Measurements from ENCODE around the gene UBXN2A. TPM values are rescaled to one million over a fixed set of nuclear protein-coding genes. Genes with fewer than 3 reads are reported as not detected.

Gene UBXN2A
- polyA plus RNA-seq, 3 donors = 2.0 to 6.8 (median 5.5) TPM

DNA sequence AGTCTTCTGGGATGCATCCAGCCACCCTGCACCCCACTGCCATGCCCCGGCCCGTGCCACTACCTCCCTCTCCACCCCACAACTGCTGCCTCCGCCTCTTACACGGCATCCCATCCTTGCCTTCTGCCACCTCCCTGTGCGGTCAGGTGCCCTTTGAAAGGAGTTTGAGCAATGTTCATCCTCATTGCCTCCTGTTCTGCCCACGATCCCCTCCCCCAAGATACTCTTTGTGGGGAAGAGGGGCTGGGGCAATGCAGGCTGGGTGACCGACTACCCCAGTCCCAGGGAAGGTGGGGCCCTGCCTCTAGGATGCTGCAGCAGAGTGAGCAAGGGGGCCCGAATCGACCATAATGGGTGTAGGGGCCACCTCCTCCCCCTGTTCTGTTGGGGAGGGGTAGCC, 78.0 kb downstream of the UBXN2A start:
- H4K20me1 ChIP-seq (ENCODE audit: insufficient read depth, low read length) = no peaks in the 10 kb centered on the region
- no peaks in the 10 kb centered on the region for H3K4me1 ChIP-seq (ENCODE audit: control insufficient read depth in 1 of 2, insufficient read depth in 2 of 2, low read length in 2 of 2)
- no peaks in the 10 kb centered on the region for H3K27me3 ChIP-seq (ENCODE audit: control insufficient read depth in 2 of 2, insufficient read depth in 2 of 2, low read length in 2 of 2)
- 87% methylated on average over 3 of the region's 9 CpGs for WGBS (ENCODE audit: insufficient coverage)
- no peak overlapping the region for H3K9ac ChIP-seq (ENCODE audit: insufficient read depth, low read length, poor library complexity, severe bottlenecking)
- no peaks in the 10 kb centered on the region for H3K9me3 ChIP-seq (replicated peaks in 1 of 2; ENCODE audit: control insufficient read depth in 1 of 2, insufficient read depth in 1 of 2, low read length in 2 of 2)
- no peaks in the 10 kb centered on the region for H3K4me1 Mint-ChIP-seq
- peak overlapping the region in 1 of 2 donors; percentile 50 for H3K4me3 Mint-ChIP-seq
- no peak overlapping the region for H2AFZ ChIP-seq (ENCODE audit: insufficient read depth, low read depth, low read length, poor library complexity, severe bottlenecking)
- intact Hi-C loops (cut with micrococcal nuclease) = no loop called here
- H3K27me3 Mint-ChIP-seq (ENCODE audit: low read depth in 3 of 3) = peaks cover 1 to 3% (median 2%) of the 10 kb centered on the region in 3 donors
- H3K4me2 ChIP-seq (replicated peaks; ENCODE audit: extremely low read depth, low read length, poor library complexity, severe bottlenecking) = no peak overlapping the region
- H3K79me2 ChIP-seq (ENCODE audit: insufficient read depth, low read length) = no peaks in the 10 kb centered on the region
- no peak overlapping the region for H3K4me3 ChIP-seq (replicated peaks in 1 of 3; ENCODE audit: low read depth in 2 of 3, low read length in 3 of 3)
- TF ChIP-seq, protein P1, sequence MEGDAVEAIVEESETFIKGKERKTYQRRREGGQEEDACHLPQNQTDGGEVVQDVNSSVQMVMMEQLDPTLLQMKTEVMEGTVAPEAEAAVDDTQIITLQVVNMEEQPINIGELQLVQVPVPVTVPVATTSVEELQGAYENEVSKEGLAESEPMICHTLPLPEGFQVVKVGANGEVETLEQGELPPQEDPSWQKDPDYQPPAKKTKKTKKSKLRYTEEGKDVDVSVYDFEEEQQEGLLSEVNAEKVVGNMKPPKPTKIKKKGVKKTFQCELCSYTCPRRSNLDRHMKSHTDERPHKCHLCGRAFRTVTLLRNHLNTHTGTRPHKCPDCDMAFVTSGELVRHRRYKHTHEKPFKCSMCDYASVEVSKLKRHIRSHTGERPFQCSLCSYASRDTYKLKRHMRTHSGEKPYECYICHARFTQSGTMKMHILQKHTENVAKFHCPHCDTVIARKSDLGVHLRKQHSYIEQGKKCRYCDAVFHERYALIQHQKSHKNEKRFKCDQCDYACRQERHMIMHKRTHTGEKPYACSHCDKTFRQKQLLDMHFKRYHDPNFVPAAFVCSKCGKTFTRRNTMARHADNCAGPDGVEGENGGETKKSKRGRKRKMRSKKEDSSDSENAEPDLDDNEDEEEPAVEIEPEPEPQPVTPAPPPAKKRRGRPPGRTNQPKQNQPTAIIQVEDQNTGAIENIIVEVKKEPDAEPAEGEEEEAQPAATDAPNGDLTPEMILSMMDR (IDR thresholded peaks at IDR 0.05) = no peak
- H3K36me3 Mint-ChIP-seq = peaks cover 9% of the 10 kb centered on the region in 2 donors
- no peak overlapping the region for H3K27ac ChIP-seq (ENCODE audit: low read depth in 1 of 2, low read length in 2 of 2)
- DNase-seq = no peak
- H3K27ac Mint-ChIP-seq = no peak overlapping the region
- H3K9me3 Mint-ChIP-seq = no peaks in the 10 kb centered on the region
- peaks cover 0 to 9% of the 10 kb centered on the region in 2 donors for H3K36me3 ChIP-seq (replicated peaks in 1 of 2; ENCODE audit: control insufficient read depth in 1 of 2, insufficient read depth in 2 of 2, low read length in 2 of 2)

DNA sequence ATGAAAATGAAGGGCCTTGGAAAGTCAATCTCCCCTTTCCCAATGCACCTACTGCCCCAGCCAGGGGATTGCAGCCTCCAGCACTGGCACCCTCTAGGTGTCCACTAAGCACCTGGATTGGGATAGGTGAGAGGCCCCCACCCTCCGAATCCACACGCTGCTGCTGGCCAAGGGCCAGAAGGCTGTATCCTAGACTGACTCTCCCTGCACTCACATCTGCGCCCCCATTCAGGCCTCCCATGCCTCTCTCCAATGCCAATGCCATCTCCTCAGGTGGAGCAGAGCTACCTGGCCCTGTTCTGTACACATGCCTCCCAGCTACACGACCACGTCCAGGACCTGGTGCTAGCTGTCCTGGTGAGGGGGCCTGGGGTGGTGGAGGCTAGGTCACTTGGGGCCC, 79.5 kb downstream of the UBXN2A start:
- no peak overlapping the region for H3K4me2 ChIP-seq (replicated peaks; ENCODE audit: extremely low read depth, low read length, poor library complexity, severe bottlenecking)
- H3K4me3 Mint-ChIP-seq = no peak overlapping the region

More for the DNA sequence above, 79.5 kb downstream of the UBXN2A start:
- Histone ChIP-seq H4K20me1 (ENCODE audit: insufficient read depth, low read length) (no peaks in the 10 kb centered on the region), H3K9me3 (replicated peaks in 1 of 2; ENCODE audit: control insufficient read depth in 1 of 2, insufficient read depth in 1 of 2, low read length in 2 of 2) (no peaks in the 10 kb centered on the region), H3K4me1 (ENCODE audit: control insufficient read depth in 1 of 2, insufficient read depth in 2 of 2, low read length in 2 of 2) (no peaks in the 10 kb centered on the region), H3K9ac (ENCODE audit: insufficient read depth, low read length, poor library complexity, severe bottlenecking) (no peak overlapping the region), H2AFZ (ENCODE audit: insufficient read depth, low read depth, low read length, poor library complexity, severe bottlenecking) (no peak overlapping the region), H3K79me2 (ENCODE audit: insufficient read depth, low read length) (no peaks in the 10 kb centered on the region), H3K27ac (ENCODE audit: low read depth in 1 of 2, low read length in 2 of 2) (no peak overlapping the region), H3K4me3 (replicated peaks in 1 of 3; ENCODE audit: low read depth in 2 of 3, low read length in 3 of 3) (no peak overlapping the region), H3K27me3 (ENCODE audit: control insufficient read depth in 2 of 2, insufficient read depth in 2 of 2, low read length in 2 of 2) (no peaks in the 10 kb centered on the region), H3K36me3 (replicated peaks in 1 of 2; ENCODE audit: control insufficient read depth in 1 of 2, insufficient read depth in 2 of 2, low read length in 2 of 2) (peaks cover 4 to 9% of the 10 kb centered on the region in 2 donors)
- no peak for DNase-seq
- H3K9me3 Mint-ChIP-seq = no peaks in the 10 kb centered on the region
- intact Hi-C loops (cut with micrococcal nuclease) = no loop called here
- WGBS (ENCODE audit: insufficient coverage) = no CpG with 5 or more reads among the region's 5 CpGs
- H3K36me3 Mint-ChIP-seq = peaks cover 14 to 17% of the 10 kb centered on the region in 2 donors
- TF ChIP-seq, protein P1 (IDR thresholded peaks at IDR 0.05) = no peak
- peaks cover 0 to 3% (median 0%) of the 10 kb centered on the region in 3 donors for H3K27me3 Mint-ChIP-seq (ENCODE audit: low read depth in 3 of 3)
- no peak overlapping the region for H3K27ac Mint-ChIP-seq
- H3K4me1 Mint-ChIP-seq = no peaks in the 10 kb centered on the region

Data from CD14-positive monocyte (primary cell).